Muscle of back (tissue), 11 donors: ENCODE data around the gene ZRANB1. TPM values are rescaled to one million over a fixed set of nuclear protein-coding genes. Genes with fewer than 3 reads are reported as not detected.

Experiments
- DNase-seq, 3 donors: peaks; one replicate each; pipeline versions ENCODE4 v3.0.0 to v3.0.0-alpha.2; 2013
- polyA plus RNA-seq, 10 donors: library from polyadenylated mRNA; unstranded; fragments of 120-200 nt; gene quantifications; one replicate each; pipeline ENCODE4 v1.2.1, GENCODE V29; 2013; ENCODE audit not compliant: insufficient read length in 10 of 10

Gene ZRANB1
- polyA plus RNA-seq, 10 donors = 15.9 to 22.0 (median 19.2) TPM

GRCh38 chr10:125033146-125033924, 91.4 kb downstream of the ZRANB1 start:
- no peak for DNase-seq

DNA sequence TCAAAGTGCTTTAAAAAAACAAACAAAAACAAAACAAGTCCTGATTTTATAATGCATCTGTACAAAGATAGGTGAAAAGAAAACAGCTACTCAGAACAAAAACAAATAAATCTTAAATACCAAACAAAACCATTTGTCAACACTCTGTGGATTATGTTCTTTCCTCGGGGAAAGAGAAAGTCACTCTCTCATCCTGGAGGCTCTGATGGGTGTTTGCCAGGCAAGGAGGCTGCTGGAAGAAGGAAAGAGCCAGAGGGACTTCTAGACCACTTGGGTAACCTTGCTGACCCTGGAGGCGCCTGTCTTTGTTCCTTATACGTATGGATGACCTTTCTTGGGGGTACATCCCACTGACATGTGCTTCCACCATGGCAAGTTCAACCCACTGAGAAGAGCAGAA, 92.8 kb downstream of the ZRANB1 start:
- DNase-seq = no peak

DNA sequence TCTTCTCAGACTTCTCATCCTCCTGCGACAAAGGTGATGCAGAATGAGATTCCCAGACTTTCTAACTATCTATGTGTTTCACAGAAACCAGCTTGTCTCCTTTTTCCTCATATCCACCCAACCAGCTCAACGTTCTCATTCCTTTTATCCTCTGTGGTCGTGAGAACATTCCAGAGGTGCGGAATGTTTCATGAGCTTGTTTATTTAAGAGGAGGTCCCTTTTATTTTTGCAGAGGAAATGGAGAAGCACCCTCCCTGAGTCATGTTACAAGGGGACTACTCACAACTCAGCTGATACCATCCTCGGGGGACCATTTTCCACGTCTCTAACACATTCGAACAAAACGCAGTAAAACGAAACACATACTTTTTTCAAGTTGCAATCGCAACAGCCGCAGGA, 93.2 kb downstream of the ZRANB1 start:
- peak in 1 of 3 donors; percentile 89 for DNase-seq

DNA sequence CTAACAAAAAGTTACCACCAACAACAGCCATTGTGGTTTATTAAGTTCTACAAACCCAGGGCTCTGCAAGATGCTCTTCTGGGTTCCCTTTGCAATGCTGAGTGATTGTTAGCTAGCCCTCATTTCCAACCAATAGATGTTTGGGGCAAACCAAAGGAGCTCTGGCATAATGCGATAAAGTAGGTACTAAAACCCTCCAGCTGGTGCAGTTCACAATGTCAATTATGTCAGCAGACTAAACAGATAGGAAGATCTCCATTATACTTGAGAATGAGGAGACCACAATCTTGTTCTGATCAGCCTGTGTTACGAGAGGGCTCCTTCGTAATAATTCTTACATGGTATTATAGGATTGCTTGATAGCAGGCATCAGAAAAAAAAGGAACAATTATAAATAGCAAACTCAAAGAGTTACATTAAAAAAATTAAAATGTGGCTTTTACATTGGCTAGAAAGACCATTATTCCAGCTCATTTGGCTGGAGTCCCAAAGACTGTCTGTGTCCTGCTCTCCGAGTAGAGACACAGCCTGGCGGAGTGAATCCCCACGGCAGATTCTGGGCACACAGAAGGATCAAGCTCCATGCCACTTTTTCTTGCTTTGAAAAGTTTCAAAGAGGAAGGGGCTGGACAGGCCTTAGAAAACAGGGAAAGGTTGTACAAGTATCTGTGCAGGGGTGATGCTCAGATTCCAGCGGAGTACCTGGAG, 93.8 kb downstream of the ZRANB1 start:
- DNase-seq = no peak

GRCh38 chr10:125037145-125037877, 95.4 kb downstream of the ZRANB1 start:
- DNase-seq = no peak

Other genes with a start within 250 kb of the ZRANB1 start
- 10 to 100 TPM; 20.8 to 27.2 (median 21.6) TPM for gene FAM53B, start 197.7 kb upstream of the ZRANB1 start, polyA plus RNA-seq
- gene EEF1AKMT2, start 150.2 kb upstream of the ZRANB1 start, polyA plus RNA-seq = 10 to 100 TPM; 20.5 to 29.0 (median 23.2) TPM
- 10 to 100 TPM; 14.3 to 23.3 (median 18.2) TPM for gene ABRAXAS2, start 140.3 kb upstream of the ZRANB1 start, polyA plus RNA-seq
- 10 to 100 TPM; 28.5 to 47.5 (median 33.2) TPM for gene CTBP2, start 218.4 kb downstream of the ZRANB1 start, polyA plus RNA-seq